ENCODE measurements around the gene GANC.

Gene GANC

GRCh38 chr15:42384597-42384996 lies 111.6 kb downstream of the GANC start:
- no peak for DNase-seq

- DNase-seq, result peak in 3 of 4 experiments; percentile 50 to 64 (median 57)
Observed at GRCh38 chr15:42385206-42385979, 112.4 kb downstream of the GANC start.

- no peak for DNase-seq
Observed at GRCh38 chr15:42385980-42386700, 113.1 kb downstream of the GANC start.

GRCh38 chr15:42387603-42388002 lies 114.6 kb downstream of the GANC start:
- no peak for DNase-seq

GRCh38 chr15:42392309-42393024 lies 119.5 kb downstream of the GANC start:
- peak in 1 of 4 experiments; percentile 13 for DNase-seq

GRCh38 chr15:42394106-42394505 lies 121.1 kb downstream of the GANC start:
- no peak for DNase-seq

- DNase-seq, result no peak
Observed at GRCh38 chr15:42395838-42396237, 122.8 kb downstream of the GANC start.

GRCh38 chr15:42401544-42402454 lies 128.8 kb downstream of the GANC start:
- peak in 2 of 4 experiments; percentile 8 to 10 for DNase-seq

GRCh38 chr15:42402455-42403205 lies 129.6 kb downstream of the GANC start:
- DNase-seq, result peak; percentile 33 to 77 (median 64)

- DNase-seq, result no peak
Observed at GRCh38 chr15:42403389-42403788, 130.4 kb downstream of the GANC start.

GRCh38 chr15:42404461-42405235 lies 131.6 kb downstream of the GANC start:
- DNase-seq, result no peak

- peak in 2 of 4 experiments; percentile 8 to 12 for DNase-seq
Observed at GRCh38 chr15:42405863-42406482, 133.0 kb downstream of the GANC start.

All from suppressor macrophage (primary cell).